ENCODE measurements around the gene PHF3. TPM values are rescaled to one million over a fixed set of nuclear protein-coding genes. Genes with fewer than 3 reads are reported as not detected.

The PHF3 gene
- total RNA-seq, 1 experiment from 2014 or later = 66.6 TPM

- no peak overlapping the region for H2BK20ac ChIP-seq (ENCODE audit: low read depth, low read length, poor library complexity, severe bottlenecking)
- H2BK15ac ChIP-seq (ENCODE audit: low read depth, low read length) = no peak overlapping the region
- H2AFZ ChIP-seq (ENCODE audit: low read length) = no peak overlapping the region
- no peaks in the 10 kb centered on the region for H3K4me1 ChIP-seq (ENCODE audit: insufficient read depth, low read length)
- no peak overlapping the region for H3K4me2 ChIP-seq (ENCODE audit: insufficient read depth, insufficient read length, low read length)
- H3K79me2 ChIP-seq (ENCODE audit: insufficient read depth, low read length) = no peaks in the 10 kb centered on the region
- no peak overlapping the region for H2AK5ac ChIP-seq (ENCODE audit: insufficient read length, low read length)
- no peak overlapping the region for H4K91ac ChIP-seq (ENCODE audit: insufficient read length, low read depth, low read length)
- no peak overlapping the region for H4K8ac ChIP-seq (replicated peaks; ENCODE audit: insufficient read length, low read depth, low read length)
- no peaks in the 10 kb centered on the region for H4K20me1 ChIP-seq (ENCODE audit: control insufficient read depth, insufficient read depth, insufficient read length)
- H3K27ac ChIP-seq (ENCODE audit: insufficient read length, low read depth, low read length) = no peak overlapping the region
- no peak overlapping the region for H3K9ac ChIP-seq (ENCODE audit: extremely low read depth, insufficient read length, low read length)
- no peak overlapping the region for H3K27ac Mint-ChIP-seq
- H3K14ac ChIP-seq (ENCODE audit: insufficient read depth, low read length) = no peak overlapping the region
- H3K4me3 Mint-ChIP-seq = no peak overlapping the region
- TF ChIP-seq CTCF (conservative IDR thresholded peaks at IDR 0.05) = no peak
- no peaks in the 10 kb centered on the region for H3K23me2 ChIP-seq (ENCODE audit: insufficient read length, low read depth, low read length, poor library complexity, severe bottlenecking)
- no peaks in the 10 kb centered on the region; a peak in 1 of 4 replicates for H3K4me1 Mint-ChIP-seq
- H3K79me1 ChIP-seq (ENCODE audit: insufficient read depth, low read depth, low read length, poor library complexity, severe bottlenecking) = no peaks in the 10 kb centered on the region
- H3K18ac ChIP-seq (ENCODE audit: insufficient read length, low read depth, low read length) = no peak overlapping the region
- H3K27me3 Mint-ChIP-seq (ENCODE audit: low read depth) = no peaks in the 10 kb centered on the region; the same call in 1 of the 2 replicates
- peaks cover 2 to 3% of the 10 kb centered on the region in 2 experiments; a peak in 3 of 5 replicates for H3K9me3 Mint-ChIP-seq
- no peak overlapping the region for H3K4ac ChIP-seq (ENCODE audit: low read depth, low read length)
- H2BK120ac ChIP-seq (ENCODE audit: low read depth, low read length, poor library complexity, severe bottlenecking) = no peak overlapping the region
- no peak overlapping the region for H3K56ac ChIP-seq (ENCODE audit: insufficient read length, low read depth, low read length)
- no peak overlapping the region for H2BK5ac ChIP-seq (ENCODE audit: insufficient read length, low read length)
- no peak overlapping the region for H3K23ac ChIP-seq (ENCODE audit: insufficient read length, low read depth, low read length)
- H3K9me3 ChIP-seq (ENCODE audit: control insufficient read depth, low read depth, low read length) = no peaks in the 10 kb centered on the region
- H3T11ph ChIP-seq (ENCODE audit: low read length) = no peak overlapping the region
- H3K27me3 ChIP-seq (ENCODE audit: insufficient read depth, low read length) = no peaks in the 10 kb centered on the region
- no peak for DNase-seq
- no peak overlapping the region for H2BK12ac ChIP-seq (ENCODE audit: insufficient read length, low read depth, low read length)
- no peak overlapping the region for H4K5ac ChIP-seq (ENCODE audit: insufficient read length, low read depth, low read length)
- H3K36me3 Mint-ChIP-seq (ENCODE audit: insufficient read depth in 1 of 3, low read depth in 3 of 3) = no peaks in the 10 kb centered on the region; a peak in 1 of 7 replicates
Observed at GRCh38 chr6:63743691-63744090, 108.1 kb downstream of the PHF3 start.

Measured in H9 (cell line).